Hematopoietic multipotent progenitor cell treated with erythropoietin and hydrocortisone succinate and interleukin-3 and kit ligand, for 8 days (in vitro differentiated cells): ENCODE data around the gene FNDC3B.

Source experiments
- DNase-seq: peaks from one replicate; pipeline ENCODE4 v3.0.0-alpha.2; 2015

Gene FNDC3B

GRCh38 chr3:172195407-172195754 lies 156.0 kb downstream of the FNDC3B start:
- DNase-seq: no peak

GRCh38 chr3:172197344-172197743 lies 158.0 kb downstream of the FNDC3B start:
- DNase-seq: no peak

- DNase-seq: no peak
Observed at GRCh38 chr3:172198428-172198827, 159.1 kb downstream of the FNDC3B start.

DNA sequence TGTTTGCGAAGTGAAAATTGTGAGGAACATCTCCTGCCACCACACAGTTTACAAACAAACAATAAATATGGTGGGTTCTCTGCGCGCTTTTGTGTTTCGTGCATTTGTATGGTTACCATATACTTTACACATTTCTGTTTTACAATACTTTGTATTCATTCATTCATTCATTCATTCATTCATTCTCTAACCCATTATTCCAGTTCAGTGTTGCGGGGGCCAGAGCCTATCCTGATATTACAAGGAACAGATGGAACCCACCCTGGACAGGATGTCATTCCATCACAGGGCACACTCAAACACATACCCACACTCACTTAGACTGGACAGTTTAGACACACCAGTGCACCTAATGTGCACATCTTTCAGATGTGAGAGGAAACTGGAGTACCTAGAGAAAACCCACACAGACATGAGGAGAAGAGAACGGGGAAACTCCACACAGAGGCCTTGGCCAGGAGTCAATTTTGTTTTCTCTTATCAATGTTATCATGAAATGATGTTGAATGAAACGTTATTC lies 160.5 kb downstream of the FNDC3B start:
- peak; percentile 45 for DNase-seq

GRCh38 chr3:172201136-172201869 lies 161.9 kb downstream of the FNDC3B start:
- DNase-seq: peak; percentile 87

DNA sequence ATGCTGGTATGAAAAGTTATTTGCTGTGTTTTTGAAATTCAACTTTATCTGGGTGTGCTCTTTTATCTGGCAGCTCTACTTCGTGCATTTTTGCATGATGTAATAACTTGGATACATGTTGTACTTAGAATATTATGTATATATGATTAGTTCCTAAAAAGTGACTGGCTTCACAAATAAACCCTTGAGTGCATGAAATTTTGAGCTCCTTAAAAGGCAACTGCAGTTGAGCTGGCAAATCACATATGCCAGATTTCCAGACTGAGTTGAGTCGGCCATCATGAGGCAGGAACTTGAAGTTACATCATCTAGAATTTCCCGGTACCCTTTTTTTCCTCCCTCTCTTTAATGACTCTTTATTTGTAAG lies 162.5 kb downstream of the FNDC3B start:
- peak; percentile 24 for DNase-seq

DNA sequence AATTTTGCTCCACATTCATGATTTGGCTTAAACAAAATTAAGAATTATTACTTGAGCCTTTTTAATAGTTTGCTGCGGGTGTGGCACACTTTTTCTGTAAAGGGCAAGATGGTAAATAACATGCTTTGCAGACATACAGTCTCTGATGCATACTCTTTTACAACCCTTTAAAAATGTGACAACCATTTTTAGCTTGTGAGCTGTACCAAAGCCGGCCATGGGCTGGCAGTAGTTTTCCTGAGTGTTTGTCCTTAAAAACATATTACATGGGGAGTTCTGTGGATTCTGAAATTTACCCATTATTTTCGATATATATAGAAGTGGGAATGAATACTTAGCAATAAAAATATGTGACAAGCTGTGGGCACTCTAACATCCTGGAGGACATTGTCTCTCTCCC lies 163.4 kb downstream of the FNDC3B start:
- DNase-seq: no peak

DNA sequence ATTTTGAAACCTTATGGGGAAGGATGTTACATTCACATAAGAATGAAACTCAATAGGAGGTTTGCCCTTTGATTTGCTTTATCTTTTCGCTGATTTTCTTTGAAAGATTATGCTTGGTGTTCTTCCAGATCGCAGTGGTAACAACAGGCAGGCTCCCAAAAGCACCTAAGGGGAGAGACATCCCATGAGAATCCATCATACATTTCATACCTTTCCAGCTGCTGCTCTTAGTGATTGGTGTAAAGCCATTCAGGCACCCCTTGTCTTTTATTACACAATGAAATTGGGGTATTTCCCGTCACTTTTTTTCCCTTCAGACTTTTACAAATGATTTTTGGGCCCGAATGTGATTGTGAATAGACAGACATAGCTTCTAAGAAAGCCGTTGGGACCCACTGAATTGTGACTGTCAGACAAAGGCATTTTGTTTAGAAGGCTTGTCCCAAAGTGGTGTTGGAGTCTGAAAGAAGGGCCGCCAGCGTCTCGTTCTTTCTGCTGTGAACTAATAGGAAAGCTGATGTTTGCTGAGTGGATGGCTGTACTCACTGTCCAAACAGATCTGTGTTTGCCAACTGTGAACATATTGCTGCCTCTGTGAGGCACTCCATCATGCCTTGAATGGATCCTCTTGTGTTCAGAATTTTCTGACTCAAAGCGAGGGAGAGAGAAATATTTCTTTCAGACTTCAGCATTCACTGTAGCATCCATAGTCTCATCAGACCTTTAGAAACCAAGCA lies 164.3 kb downstream of the FNDC3B start:
- DNase-seq: no peak

DNA sequence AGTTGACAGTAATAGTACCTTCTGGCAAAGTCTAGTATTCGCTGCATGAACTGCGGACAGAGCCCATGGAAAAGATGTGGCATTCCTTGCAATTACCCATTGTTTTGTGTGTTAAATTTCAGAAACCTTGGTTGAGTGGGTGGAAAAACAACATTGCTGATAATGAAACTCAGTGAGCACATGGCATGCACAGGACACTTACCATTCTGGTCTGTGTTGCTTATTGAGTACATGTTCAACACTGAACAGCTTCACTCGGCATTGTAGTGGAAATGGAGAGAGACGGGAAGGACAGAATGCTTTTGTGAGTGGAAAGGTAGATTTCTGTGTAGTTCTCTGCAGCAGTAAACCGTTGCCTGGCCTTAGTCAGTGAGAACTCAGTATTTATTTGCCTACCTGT lies 165.3 kb downstream of the FNDC3B start:
- DNase-seq: no peak

GRCh38 chr3:172208586-172209332 lies 169.4 kb downstream of the FNDC3B start:
- DNase-seq: no peak

DNA sequence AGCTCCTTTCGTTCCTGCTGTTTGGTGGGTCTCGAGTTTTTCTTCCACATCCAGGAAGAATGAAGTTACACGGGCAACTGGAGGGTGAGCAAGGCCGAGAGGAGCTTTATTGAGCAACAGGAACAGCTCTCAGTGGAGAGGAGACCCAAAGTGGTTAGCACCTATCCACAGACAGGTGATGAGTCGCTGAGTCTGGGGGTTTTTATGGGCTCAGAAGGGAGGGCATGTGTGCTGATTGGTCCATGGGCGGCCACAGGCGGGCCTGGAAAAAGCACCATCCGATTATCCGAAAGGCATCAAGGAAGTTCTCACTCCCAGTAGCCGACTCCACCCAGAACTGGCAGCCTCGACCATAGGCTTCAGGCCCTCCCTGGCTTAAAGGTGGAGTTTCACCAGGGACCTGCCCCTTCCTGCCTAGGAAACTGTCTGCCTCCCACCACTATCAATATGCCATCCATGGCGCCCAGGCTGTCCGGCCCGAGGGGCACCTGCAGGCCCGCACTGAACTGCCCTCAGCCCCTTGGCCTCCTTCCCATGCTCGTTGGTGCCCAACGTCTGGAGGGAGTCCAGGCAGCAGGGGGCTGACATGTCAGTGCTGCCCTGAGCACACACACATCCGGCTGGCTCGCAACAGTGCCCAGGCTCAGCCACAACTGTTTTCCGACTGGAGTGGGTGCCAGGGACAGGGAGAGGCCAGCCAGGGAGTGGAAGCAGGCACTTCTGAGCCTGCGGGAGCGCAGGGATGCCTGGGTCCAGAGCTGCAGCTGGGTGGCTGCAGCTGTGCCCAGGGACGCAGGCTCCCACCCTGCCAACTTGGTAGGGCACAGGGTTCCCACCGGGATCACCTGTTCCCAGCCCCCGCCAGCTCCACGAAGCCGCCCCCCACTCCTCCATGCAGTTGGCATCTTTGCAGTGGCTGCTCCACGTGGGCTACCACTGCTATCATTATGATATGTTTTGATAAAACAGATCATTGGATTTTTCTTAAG lies 170.2 kb downstream of the FNDC3B start:
- DNase-seq: no peak

- DNase-seq: no peak
Observed at GRCh38 chr3:172210355-172210754, 171.0 kb downstream of the FNDC3B start.

- no peak for DNase-seq
Observed at GRCh38 chr3:172211123-172211522, 171.7 kb downstream of the FNDC3B start.

GRCh38 chr3:172213200-172213599 lies 173.8 kb downstream of the FNDC3B start:
- no peak for DNase-seq

DNA sequence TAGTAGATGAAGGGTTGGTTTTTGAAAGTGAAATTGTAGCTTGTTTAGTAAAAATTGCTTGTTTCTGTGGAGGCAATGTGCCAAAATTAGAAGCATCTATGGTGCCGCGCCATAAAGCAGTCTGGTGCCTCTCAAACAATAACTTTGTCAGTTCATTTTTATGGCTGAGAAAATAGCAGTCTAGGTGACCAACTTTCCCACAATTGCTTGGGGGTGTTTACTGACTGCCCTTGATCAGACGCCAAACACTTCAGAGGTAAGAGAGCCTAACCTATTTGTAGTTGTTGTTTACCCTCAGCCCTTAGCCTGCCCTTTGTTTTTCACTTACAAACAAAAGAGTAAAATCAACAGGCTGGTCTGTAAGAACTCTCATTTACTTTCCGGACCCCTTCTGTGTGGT lies 174.5 kb downstream of the FNDC3B start:
- no peak for DNase-seq

- DNase-seq: no peak
Observed at GRCh38 chr3:172216267-172216666, 176.9 kb downstream of the FNDC3B start.

DNA sequence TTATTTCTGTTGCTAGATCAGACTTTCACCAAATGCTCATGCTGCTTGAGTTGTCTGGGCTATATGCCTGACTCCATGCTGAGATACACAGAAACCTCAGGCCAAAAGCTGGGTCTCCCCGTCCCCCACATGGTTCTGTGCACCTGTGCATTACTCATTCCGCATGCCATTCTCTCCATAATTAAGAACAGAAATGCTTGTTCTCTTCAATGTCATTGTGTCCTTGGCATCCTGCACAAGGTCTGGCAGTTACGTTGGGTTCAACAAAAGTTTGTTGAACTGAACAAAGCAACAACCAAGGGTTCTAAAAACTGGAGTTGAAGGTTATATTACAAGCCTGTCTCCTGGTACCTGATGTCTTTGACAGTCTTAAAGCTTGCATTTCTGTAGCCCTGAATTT lies 177.5 kb downstream of the FNDC3B start:
- DNase-seq: no peak

GRCh38 chr3:172217877-172218276 lies 178.5 kb downstream of the FNDC3B start:
- no peak for DNase-seq

GRCh38 chr3:172218350-172219323 lies 179.3 kb downstream of the FNDC3B start:
- DNase-seq: no peak

- DNase-seq: no peak
Observed at GRCh38 chr3:172219750-172220149, 180.4 kb downstream of the FNDC3B start.

- no peak for DNase-seq
Observed at GRCh38 chr3:172221547-172221946, 182.2 kb downstream of the FNDC3B start.
